GM18507 (cell line): ENCODE results near the gene PDE5A.

Experiments used
- DNase-seq: peaks from one replicate; pipeline ENCODE4 v3.0.0; 2011; ENCODE audit warnings: low read depth; ENCODE audit not compliant: insufficient read length; ENCODE audit errors: extremely low spot score
- FAIRE-seq: peaks from 2 replicates; lab custom pipeline; 2011; peaks lifted over from hg19 to GRCh38; lab: Jason Lieb, UNC

Gene PDE5A

DNA sequence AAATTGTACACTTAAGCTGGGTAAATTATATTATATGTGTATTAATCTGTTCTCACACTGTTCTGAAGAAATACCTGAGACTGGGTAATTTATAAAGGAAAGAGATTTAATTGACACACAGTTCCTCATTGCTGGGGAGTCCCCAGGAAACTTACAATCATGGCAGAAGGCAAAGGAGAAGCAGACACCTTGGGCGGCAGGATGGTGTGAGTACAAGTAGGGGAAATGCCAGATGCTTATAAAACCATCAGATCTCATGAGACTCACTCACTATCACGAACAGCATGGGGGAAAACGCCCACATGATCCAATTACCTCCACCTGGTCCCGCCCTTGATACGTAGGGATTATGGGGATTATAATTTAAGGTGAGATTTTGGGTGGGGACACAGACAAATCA, 34.9 kb downstream of the PDE5A start:
- FAIRE-seq, result no peak

DNA sequence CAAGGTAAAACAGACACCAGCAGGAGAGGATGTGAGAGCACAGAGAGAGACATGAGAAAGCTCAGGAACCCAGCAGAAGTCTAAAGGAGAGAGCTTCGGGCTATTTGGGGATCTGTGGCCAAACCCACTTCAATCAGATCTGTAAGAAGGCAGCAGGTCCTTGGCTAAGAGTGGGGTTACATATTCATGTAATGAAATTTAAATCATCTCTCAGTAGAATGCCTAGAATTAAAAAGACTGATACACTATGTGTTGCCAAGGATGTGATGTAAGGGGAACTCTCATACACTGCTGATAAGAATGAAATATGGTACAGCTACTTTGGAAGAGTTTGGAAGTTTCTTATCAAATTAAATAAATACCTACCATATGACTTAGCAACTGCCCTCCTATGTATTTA, 35.8 kb downstream of the PDE5A start:
- no peak for DNase-seq
- no peak for FAIRE-seq

More for the DNA sequence above, 34.9 kb downstream of the PDE5A start:
- DNase-seq, result no peak

DNA sequence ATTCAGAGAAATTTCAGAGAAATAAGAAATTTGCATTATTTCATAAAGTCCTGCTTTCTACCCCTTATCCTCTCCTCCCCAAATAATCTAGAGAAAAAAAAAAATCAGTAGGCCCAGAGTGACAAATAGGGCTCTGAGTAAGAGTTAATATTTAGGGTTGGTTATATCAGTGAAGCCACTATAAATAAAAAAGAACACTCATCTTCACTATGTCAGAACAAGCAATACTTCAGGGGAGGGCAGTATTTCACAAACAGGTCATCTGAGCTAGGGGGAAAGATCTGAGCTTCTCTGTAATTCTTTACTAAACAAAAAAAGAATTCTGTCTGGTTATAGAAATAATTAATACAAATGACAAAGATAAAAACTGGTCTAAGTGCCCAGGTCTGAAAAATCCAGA, 39.4 kb downstream of the PDE5A start:
- FAIRE-seq (no peak), DNase-seq (no peak)

DNA sequence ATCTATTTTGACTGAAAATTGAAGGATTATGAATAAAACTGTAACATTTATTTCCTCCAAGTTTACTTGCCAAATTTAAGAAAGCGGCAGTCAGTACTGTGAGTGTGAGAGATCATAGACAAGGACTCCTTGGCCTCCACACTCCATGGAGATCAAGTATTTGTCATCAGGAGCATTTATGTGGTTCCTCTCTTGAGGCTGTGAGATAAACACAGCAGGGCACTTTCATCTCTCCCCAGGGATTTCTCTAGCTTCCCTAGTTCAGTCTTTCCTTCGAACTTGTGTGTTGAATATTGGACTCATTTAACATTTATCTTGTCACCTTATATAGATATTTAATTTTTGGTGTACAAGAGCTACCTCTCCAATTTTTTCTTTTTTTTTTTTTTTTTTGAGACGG, 40.8 kb downstream of the PDE5A start:
- FAIRE-seq (no peak), DNase-seq (no peak)

- FAIRE-seq, result no peak
- no peak for DNase-seq
Observed at GRCh38 chr4:119585771-119586170, 42.8 kb downstream of the PDE5A start.

DNA sequence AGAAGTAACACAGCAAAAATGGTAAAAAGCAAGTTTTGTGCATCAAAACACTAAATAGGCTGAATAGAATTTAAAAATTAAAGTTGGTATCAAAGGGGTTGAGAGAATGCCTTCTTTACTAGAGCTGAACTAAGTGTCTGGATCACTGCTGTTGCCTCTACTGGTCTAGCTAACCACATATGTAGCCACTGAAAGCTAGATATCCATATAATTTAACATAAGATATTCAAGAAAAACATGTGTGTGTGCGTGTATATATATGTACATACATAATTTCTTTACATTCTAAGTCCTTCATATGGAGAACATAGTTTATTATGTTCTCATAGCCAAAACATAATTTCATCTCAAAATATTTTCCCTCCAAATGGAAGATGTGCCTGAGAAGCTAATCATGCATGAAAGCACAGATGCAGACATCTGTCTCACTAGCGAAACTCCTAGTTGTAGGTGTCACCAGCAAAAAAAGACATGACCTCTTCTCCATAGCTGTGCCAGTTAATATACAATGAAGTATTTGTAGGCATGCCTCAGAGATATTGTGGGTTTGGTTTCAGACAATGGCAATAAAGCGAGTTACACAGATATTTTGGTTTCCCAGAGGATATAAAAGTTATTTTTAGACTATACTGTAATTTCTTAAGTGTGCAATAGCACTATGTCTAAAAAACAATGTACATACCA, 47.3 kb downstream of the PDE5A start:
- no peak for FAIRE-seq
- no peak for DNase-seq

GRCh38 chr4:119580293-119580692, 48.3 kb downstream of the PDE5A start:
- DNase-seq (no peak), FAIRE-seq (no peak)

- DNase-seq (no peak), FAIRE-seq (no peak)
Observed at GRCh38 chr4:119579823-119580222, 48.8 kb downstream of the PDE5A start.

DNA sequence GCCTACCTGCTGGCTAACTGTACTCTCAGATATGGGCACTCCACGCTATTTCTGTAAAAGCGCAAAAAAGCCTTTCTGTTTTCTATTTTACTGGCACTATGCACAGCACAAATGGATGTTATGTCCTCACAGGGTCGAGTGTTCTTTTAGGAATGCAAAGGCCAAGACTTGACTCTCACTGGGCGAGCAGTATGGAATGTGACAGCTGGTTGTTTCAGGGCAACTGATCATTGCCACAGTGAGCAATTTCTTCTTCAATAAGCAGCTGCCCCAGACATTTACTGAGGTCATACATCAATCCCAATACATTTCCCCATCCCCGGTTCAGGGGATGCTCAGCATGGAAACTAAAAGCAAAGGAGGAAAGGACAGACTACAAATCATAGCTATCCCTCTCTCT, 58.2 kb downstream of the PDE5A start:
- DNase-seq, result no peak
- no peak for FAIRE-seq

DNA sequence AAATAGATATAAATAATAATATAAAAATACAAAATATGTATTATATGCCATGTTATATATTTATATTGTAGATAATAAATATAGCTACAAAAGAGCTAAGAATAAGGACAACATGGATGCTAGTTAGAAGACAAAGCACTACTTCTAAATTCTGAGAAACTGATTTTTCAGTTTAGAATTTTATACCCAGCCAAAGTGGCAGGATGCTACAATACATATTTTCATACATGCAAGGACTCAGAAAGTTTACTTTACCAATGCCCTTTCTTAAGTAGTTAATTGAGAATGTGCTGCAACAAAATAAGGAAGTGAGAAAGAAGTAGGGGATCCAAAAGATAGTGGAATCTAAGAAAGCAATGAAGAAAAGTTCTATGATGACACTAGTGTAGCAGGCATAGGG, 64.5 kb downstream of the PDE5A start:
- FAIRE-seq, result no peak
- DNase-seq, result no peak

- peak; percentile 35 for FAIRE-seq
- no peak for DNase-seq
Observed at GRCh38 chr4:119559044-119559647, 69.5 kb downstream of the PDE5A start.

DNA sequence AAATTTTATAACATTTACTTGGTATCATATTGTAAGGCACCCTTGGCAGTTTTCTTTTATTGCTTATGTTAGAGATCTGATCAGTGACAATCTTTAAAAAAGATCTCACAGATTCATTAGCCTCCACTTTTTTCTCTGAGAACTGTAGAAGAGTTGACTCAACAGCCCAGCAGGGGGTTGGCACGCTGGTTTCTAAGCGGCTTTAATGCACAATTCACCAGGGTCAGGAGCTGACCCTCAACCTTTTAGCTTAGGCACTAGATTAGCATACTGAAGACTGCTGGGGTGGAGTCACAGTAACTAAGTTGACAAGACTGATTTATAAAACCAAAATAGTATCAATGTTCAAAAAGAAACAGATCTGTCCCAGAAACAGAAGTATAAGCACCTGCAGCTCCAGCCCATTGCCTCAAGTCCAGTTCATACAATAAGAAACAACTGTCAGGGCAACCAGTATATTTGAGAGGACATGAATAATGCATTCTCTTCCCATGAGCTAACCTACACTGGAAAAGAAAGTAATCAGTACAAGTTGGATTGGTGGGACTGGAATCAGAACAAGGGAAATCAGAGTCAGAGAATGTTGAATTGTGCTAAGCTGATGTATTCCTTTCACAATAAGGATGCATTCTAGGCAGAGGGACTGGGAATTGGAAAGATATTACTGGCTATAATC, 77.6 kb downstream of the PDE5A start:
- no peak for DNase-seq
- FAIRE-seq, result no peak

- DNase-seq (no peak), FAIRE-seq (no peak)
Observed at GRCh38 chr4:119549639-119550038, 79.0 kb downstream of the PDE5A start.

- FAIRE-seq (no peak), DNase-seq (no peak)
Observed at GRCh38 chr4:119543779-119544178, 84.8 kb downstream of the PDE5A start.

- FAIRE-seq (no peak), DNase-seq (no peak)
Observed at GRCh38 chr4:119543187-119543586, 85.4 kb downstream of the PDE5A start.

DNA sequence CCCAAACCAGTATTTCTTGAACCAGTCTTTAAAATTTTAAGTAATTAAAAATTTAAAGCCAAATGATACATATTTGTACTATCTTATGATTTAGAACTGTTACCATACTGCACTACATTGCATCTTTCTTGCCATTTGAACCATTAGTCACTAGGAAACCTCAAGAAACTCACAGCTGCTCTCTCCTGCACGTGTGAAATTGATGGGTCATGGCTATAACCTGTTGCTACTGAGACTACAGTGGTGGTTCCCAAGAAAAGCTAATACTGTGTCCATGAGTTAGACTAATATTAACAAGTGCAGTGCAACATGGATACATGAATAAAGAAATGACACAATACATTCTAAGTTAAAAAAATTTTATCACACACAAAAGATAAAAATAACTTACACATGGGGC, 88.4 kb downstream of the PDE5A start:
- no peak for DNase-seq
- no peak for FAIRE-seq

- FAIRE-seq, result peak; percentile 56
Observed at GRCh38 chr4:119537586-119537985, 91.0 kb downstream of the PDE5A start.

GRCh38 chr4:119536572-119537528, 91.8 kb downstream of the PDE5A start:
- no peak for DNase-seq
- FAIRE-seq, result no peak

More at GRCh38 chr4:119537586-119537985, 91.0 kb downstream of the PDE5A start:
- no peak for DNase-seq

GRCh38 chr4:119532319-119532718, 96.3 kb downstream of the PDE5A start:
- FAIRE-seq (no peak), DNase-seq (no peak)

DNA sequence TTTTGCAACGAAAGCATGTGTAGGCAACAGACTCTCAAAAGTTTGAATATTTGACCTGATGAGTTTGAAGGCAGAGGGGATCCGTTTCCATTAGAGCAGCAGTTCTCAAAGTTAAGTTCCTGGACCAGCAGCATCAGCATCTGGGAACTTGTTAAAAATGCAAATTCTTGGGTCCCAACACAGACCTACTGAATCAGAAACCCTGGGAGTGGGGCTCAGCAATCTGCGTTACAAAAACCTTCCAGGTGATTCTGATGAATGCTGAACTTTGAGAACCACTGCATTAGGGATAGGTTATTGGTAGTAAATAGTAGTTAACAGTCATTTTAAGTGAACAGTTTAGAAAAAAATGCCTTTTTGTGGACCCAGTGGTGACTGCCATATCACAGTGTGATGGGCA, 98.8 kb downstream of the PDE5A start:
- DNase-seq, result no peak
- no peak for FAIRE-seq
